ENCODE measurements around the gene FBLN2.

Gene FBLN2

DNA sequence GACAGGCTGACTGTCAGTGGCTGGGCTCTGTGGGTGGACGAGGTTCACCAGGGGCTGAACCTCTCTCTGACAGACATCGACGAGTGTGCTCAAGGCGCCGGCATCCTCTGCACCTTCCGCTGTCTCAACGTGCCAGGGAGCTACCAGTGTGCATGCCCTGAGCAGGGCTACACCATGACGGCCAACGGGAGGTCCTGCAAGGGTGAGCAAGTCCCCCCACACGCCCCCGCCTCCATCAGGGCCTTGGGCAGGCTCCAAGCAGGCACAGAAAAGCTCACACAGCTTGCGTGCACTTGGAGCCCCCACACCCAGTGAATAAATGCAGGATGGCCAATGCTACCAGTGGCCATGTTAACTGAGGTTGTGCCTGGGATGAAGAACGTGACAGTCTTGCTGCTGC, 82.3 kb downstream of the FBLN2 start:
- no peak overlapping the region for H3K27ac ChIP-seq (replicated peaks)
- no peak overlapping the region for H3K4me3 ChIP-seq (replicated peaks; ENCODE audit: insufficient read depth, low read length)
- TF ChIP-seq SPI1 (IDR thresholded peaks at IDR 0.05; ENCODE audit: borderline replicate concordance, low read depth) (no peak), GABPA (IDR thresholded peaks at IDR 0.05; ENCODE audit: low read depth) (no peak), POLR2AphosphoS5 (IDR thresholded peaks at IDR 0.05; ENCODE audit: low read depth) (no peak)
- TF ChIP-seq, protein P1, sequence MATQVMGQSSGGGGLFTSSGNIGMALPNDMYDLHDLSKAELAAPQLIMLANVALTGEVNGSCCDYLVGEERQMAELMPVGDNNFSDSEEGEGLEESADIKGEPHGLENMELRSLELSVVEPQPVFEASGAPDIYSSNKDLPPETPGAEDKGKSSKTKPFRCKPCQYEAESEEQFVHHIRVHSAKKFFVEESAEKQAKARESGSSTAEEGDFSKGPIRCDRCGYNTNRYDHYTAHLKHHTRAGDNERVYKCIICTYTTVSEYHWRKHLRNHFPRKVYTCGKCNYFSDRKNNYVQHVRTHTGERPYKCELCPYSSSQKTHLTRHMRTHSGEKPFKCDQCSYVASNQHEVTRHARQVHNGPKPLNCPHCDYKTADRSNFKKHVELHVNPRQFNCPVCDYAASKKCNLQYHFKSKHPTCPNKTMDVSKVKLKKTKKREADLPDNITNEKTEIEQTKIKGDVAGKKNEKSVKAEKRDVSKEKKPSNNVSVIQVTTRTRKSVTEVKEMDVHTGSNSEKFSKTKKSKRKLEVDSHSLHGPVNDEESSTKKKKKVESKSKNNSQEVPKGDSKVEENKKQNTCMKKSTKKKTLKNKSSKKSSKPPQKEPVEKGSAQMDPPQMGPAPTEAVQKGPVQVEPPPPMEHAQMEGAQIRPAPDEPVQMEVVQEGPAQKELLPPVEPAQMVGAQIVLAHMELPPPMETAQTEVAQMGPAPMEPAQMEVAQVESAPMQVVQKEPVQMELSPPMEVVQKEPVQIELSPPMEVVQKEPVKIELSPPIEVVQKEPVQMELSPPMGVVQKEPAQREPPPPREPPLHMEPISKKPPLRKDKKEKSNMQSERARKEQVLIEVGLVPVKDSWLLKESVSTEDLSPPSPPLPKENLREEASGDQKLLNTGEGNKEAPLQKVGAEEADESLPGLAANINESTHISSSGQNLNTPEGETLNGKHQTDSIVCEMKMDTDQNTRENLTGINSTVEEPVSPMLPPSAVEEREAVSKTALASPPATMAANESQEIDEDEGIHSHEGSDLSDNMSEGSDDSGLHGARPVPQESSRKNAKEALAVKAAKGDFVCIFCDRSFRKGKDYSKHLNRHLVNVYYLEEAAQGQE (IDR thresholded peaks at IDR 0.05; ENCODE audit: insufficient replicate concordance, low read depth), result no peak
- TF ChIP-seq, protein P2, sequence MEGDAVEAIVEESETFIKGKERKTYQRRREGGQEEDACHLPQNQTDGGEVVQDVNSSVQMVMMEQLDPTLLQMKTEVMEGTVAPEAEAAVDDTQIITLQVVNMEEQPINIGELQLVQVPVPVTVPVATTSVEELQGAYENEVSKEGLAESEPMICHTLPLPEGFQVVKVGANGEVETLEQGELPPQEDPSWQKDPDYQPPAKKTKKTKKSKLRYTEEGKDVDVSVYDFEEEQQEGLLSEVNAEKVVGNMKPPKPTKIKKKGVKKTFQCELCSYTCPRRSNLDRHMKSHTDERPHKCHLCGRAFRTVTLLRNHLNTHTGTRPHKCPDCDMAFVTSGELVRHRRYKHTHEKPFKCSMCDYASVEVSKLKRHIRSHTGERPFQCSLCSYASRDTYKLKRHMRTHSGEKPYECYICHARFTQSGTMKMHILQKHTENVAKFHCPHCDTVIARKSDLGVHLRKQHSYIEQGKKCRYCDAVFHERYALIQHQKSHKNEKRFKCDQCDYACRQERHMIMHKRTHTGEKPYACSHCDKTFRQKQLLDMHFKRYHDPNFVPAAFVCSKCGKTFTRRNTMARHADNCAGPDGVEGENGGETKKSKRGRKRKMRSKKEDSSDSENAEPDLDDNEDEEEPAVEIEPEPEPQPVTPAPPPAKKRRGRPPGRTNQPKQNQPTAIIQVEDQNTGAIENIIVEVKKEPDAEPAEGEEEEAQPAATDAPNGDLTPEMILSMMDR (IDR thresholded peaks at IDR 0.05; ENCODE audit: insufficient read depth, low read length), result no peak
- no peaks in the 10 kb centered on the region for H3K27me3 ChIP-seq (ENCODE audit: insufficient read depth, poor library complexity, severe bottlenecking)
- DNase-seq (ENCODE audit: low read depth in 1 of 2, low spot score in 1 of 2), result no peak

DNA sequence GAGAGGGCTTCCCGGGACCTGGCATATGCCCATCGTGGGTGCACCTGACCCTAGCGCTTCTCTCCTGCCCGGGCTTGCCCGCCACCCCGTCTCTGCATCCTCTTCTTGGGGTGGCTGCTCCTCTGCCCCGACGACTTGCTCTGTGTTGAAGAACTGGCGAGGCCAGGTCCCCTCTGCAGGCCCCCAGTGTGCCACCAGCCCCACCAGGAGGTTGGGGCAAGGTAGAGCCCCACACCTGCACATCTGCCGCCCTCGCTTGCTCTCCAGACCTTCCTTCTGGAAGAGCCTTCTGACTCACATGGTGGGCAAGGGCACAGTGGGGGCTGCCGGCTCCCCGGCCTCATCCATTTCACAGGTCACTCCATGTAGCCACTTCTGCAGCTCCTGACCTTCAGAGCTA, 84.3 kb downstream of the FBLN2 start:
- DNase-seq (ENCODE audit: low read depth in 1 of 2, low spot score in 1 of 2), result no peak
- Histone ChIP-seq H3K27ac (replicated peaks) (no peak overlapping the region), H3K27me3 (ENCODE audit: insufficient read depth, poor library complexity, severe bottlenecking) (peaks cover 5% of the 10 kb centered on the region), H3K4me3 (replicated peaks; ENCODE audit: insufficient read depth, low read length) (no peak overlapping the region)
- TF ChIP-seq, protein P2 (IDR thresholded peaks at IDR 0.05; ENCODE audit: insufficient read depth, low read length), result no peak
- TF ChIP-seq SPI1 (IDR thresholded peaks at IDR 0.05; ENCODE audit: borderline replicate concordance, low read depth), result no peak
- TF ChIP-seq, protein P1 (IDR thresholded peaks at IDR 0.05; ENCODE audit: insufficient replicate concordance, low read depth), result no peak
- TF ChIP-seq POLR2AphosphoS5 (IDR thresholded peaks at IDR 0.05; ENCODE audit: low read depth), result no peak
- no peak for TF ChIP-seq GABPA (IDR thresholded peaks at IDR 0.05; ENCODE audit: low read depth)

DNA sequence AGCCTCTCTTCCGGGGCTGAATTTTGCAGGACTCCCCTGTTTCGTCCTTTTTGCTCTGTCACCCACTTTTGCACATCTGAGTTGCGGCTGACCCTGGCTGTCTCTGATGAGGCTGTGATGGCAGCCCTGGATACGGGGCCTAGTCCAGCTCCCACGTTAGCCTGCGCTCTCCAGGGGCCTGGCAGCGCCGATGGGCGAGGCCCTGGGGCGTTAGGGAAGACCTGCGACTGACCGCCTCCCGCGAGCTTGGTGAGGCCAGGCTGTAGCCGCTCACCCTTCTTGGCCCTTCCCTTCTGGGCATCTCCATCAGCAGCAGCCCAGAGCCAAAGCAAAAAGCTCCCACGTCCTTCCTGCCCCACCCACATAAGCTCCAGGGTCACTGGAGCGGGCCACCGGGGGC, 85.2 kb downstream of the FBLN2 start:
- Histone ChIP-seq H3K27ac (replicated peaks) (no peak overlapping the region), H3K27me3 (ENCODE audit: insufficient read depth, poor library complexity, severe bottlenecking) (peaks cover 5% of the 10 kb centered on the region), H3K4me3 (replicated peaks; ENCODE audit: insufficient read depth, low read length) (no peak overlapping the region)
- no peak for DNase-seq (ENCODE audit: low read depth in 1 of 2, low spot score in 1 of 2)
- TF ChIP-seq GABPA (IDR thresholded peaks at IDR 0.05; ENCODE audit: low read depth) (no peak), SPI1 (IDR thresholded peaks at IDR 0.05; ENCODE audit: borderline replicate concordance, low read depth) (no peak), POLR2AphosphoS5 (IDR thresholded peaks at IDR 0.05; ENCODE audit: low read depth) (no peak)
- TF ChIP-seq, protein P2 (IDR thresholded peaks at IDR 0.05; ENCODE audit: insufficient read depth, low read length), result no peak
- TF ChIP-seq, protein P1 (IDR thresholded peaks at IDR 0.05; ENCODE audit: insufficient replicate concordance, low read depth), result no peak

All from HL-60 (cell line).